Inflammatory macrophage (primary cell): Measurements from ENCODE around the gene UMOD.
"Not testable (repeated sequence)": the region's sequence is repeated elsewhere in the genome, so short reads cannot be mapped to it uniquely, and the experiment has no call there.

Experiments used
- DNase-seq, 2 donors: peaks; one replicate each; pipeline ENCODE4 v3.0.0-alpha.2; 2020 to 2022

Gene UMOD

DNA sequence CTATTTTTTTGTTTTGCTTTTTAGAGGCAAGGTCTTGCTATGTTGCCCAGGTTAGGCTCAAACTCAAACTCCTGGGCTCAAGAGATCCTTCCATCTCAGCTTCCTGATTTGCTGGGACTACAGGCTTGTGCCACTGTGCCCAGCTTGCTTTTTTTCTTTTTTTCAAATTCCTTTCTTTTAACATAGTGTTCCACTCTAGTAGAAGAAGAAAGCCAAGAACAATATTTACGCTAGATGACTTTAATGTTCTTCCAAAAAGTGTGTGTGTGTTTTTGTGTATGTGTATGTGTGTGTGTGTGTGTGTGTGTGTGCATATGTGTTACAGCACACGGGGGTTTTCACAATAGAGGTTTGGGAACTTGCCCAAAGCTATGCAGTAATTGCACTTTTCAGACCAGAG is 10.7 kb upstream of the UMOD start:
- no peak for DNase-seq

DNA sequence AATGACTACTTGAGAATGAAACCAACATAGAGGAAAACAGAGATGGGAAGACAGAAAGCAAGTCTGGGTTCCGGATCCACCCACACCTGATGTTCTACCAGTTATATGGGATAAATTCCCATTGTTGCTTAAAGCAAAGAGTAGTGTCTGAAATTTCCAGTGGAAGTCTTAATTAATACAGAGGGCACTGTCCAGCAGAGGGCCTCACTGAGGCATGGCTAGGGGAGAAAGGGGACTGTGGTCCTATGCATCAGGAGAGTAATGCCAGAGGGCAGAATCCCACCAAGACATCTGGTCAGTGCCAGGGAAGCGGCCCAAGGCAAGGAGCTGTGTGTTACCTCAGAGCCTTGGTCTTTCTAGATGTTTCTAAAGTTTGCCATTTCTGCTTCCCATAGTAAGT is 7.5 kb upstream of the UMOD start:
- peak in 1 of 2 donors; percentile 5 for DNase-seq

- DNase-seq = no peak
Measured at GRCh38 chr16:20355114-20355782, 2.7 kb upstream of the UMOD start.

- no peak for DNase-seq
Measured at GRCh38 chr16:20353379-20353778, 864 bp upstream of the UMOD start.

DNA sequence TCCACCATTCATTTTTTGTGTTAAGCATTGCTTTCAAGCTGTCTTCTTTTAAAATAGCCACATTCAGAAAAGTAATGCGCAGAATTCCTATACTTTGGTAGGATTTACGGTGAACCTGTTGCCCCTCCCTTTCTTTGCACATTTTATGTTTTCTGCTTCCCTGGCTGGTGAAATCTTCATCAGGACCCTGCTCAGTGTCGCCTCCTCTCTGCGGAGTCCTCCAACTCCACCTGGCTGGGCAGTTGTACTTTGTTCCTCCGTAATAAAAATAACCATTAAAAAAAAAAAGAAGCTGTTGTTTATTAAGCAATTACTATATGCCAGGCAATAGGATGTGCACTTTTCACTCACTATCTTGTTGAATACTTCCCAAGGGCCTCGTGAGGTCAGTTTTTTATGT is 2.9 kb downstream of the UMOD start:
- no peak for DNase-seq

DNA sequence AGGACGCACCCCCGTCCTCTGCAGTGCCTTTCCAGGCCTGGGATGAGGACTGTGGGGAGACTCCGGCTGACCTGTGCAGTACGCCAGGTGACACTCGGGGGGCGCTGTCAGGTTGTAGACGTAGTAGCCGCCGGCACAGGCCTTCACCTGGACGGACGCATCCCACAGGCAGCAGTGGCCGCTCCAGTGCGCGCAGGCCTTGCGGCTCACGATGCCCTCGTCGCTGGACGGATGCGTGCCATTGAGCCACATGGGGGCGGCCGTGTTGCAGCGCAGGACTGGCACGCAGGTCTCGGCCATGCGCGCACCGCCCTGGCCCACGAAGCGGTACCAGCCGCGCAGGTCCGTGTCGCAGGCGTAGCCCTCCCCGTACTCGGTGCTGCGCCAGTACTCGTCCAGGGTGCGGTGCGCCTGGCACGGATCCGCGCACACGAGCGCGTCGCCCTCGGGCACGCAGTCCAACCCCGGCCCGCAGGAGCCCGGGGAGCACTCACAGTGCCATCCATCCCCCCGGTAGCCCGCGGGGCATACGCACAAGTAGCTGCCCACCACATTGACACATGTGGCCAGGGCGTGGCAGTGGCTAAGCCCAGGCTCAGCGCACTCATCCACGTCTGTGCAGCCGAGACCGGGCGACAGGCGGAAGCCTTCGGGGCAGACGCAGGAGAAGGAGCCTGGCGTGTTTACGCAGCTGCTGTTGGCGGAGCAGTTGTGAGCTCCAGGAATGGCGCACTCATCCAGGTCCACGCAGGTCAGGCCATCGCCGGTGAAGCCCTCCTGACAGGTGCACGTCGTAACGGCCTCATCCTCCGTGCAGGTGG is 3.9 kb downstream of the UMOD start:
- DNase-seq = no peak

DNA sequence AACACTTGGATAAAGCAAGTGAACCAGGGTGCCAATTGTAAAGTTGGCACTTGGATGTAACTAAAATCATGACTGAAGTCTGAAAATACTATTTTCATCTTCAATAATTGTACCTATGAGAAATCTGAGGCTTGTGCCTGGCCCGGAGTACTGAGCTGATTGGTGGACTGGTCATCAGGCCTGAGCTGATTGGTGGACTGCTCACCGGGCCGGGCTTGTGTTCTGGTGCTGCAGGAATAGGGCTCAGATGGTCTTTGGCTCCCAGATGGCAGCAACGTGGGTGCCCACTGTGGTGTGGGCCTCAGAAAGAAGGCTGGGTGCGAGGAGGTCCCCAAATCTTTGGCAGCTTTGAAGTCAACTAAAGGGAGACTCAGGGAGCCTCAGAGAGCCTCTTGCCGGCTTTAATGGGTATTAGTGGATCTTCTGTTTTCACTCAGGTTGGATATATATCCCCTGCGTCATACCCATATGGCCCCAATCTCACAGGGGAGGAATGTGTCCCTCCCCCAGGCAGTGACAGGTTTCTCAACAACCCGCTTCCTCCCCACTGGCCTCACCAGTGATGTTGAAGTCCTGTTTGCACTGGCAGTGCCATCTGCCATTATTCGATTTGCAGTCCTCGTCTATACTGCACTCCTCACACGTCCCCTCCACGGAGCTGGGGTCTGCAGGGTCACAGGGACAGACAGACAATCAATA is 4.7 kb downstream of the UMOD start:
- DNase-seq = no peak

DNA sequence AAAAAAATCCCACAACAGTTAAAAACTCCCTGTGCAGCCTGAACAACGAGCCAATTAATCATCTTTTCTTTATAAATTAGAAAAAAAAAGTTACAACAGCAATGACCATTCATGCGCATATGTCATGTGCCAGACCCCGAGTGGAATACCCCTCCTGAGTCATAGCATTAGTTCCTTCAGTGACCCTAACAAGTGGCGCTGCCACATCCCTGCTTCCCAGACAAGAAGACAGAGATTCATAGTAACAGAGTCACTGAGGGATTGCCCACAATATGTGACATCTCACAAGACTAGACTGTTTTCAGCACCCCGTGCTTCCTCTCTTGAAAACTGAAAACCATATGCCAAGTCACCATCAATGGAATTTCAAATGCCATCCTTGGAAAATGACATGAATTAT is 7.9 kb downstream of the UMOD start:
- DNase-seq = no peak

- DNase-seq = no peak
Measured at GRCh38 chr16:20339744-20340143, 12.8 kb downstream of the UMOD start.

DNA sequence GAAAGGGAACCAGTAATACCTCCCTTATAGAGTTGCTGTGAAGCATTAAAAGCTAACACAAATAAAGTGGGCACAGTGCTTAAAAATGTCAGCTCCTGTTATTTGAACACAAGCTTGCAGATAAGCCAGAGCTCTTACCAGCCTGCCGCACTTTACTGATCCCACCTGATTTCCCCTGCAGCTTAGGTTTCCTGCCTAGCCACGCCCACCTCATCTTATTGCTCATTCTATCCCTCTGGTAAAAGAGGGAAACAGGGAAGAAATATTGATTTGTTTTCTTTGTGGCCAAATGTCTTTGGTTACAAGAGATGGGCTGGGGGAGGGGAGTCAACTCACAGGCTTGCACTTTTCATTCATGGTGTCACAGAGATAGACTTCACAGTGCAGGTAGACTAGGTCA is 15.6 kb downstream of the UMOD start:
- no peak for DNase-seq

- DNase-seq = no peak
Measured at GRCh38 chr16:20334396-20334795, 18.1 kb downstream of the UMOD start.

DNA sequence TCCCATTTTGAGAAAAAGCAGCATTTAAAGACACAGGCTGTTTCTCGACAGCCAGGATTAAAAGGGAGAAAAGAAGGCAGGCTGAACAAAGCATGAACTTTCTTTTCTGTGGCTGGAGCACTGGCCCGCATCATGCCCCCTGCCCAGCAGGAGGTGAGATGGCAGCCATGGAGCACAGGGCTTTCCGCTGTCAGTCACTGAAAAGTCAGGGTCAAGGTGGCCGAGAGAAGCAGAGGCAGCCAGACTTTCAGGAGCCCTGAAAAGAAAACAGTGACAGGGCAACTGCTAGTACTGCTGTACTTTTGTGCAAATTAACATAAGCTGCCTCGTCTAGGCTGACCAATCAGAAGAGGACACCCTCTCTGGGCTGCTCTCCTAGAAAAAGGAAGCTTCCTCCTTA is 19.4 kb downstream of the UMOD start:
- DNase-seq = no peak

GRCh38 chr16:20332411-20332810 is 20.1 kb downstream of the UMOD start:
- DNase-seq = no peak

GRCh38 chr16:20331635-20332034 is 20.9 kb downstream of the UMOD start:
- no peak for DNase-seq

- no peak for DNase-seq
Measured at GRCh38 chr16:20329392-20330138, 22.9 kb downstream of the UMOD start.

DNA sequence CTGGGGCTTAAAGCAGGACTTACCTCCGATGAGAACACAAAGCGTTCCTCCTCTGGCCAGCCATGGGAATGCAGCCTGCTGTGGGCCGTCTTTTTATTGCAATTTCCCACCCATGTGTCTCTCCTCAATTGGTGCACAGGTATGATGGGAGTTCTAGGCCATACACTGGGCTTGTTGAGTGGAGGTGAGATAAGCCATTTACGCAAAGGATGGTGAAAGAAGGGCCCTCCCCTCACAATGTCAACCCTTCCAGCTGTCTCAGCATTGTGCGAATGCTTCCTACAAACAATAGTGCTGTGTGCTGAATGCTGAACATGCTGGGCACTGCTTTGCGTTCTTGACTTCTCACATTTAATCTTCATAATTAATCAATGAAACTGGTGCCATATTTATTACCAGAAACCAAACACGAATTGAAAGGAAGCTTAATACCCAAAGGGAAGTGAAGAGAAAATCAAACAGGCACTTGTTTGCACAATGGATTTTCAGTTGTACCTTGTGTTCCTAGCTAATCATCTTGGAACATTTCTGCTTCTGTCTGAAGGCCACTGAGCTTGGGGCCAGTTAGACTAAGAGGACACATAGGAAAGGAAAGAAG is 25.0 kb downstream of the UMOD start, which contains the start of gene GP2:
TSS of gene GP2 (minus strand) at position 70 of the 598 bp plus-strand sequence. CDS start 1,082 bp downstream, outside the sequence.
- DNase-seq = no peak

- DNase-seq = no peak
Measured at GRCh38 chr16:20326321-20326720, 26.2 kb downstream of the UMOD start.

DNA sequence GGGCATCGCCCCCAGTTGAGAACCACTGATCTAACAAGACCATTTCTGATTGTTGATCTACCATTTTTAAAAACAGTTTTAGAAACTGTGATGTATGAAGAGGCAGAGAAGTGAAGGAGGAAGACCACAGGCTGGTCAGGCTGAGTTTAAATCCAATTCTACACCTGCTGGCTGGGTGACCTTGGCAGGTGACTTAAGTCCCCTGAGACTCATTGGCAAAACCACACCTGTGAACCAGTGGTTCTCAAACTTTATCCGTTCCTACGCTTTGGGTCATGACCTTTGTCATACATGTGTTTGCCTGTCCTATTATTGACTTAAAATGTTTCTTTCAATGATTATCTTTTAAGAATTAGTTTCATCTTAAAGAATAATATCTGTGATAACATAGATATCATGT is 27.5 kb downstream of the UMOD start:
- no peak for DNase-seq

DNA sequence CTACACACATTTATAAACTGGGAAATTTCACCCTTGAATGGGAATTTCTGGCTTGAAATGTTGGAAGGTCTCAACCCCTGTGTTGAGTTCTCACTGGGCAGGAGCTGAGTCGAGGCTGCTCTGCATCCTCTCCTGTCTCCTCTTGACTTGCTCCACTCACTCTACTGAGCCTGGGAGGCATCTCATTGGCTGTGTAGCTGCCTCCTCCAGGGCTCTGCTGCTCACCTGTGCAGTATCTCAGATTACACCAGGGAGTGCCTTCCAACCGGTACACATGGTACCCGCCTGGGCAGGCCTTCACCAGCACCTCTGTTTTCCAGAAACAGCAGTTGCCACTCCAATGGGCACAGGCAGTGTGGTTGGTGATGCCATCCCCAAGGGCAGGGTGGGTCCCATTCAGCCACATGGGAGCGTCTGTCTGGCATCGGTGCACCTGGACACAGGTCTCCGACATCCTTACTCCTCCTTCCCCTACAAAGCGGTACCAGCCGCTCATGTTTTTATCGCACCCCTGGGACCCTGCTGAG is 28.9 kb downstream of the UMOD start:
- no peak for DNase-seq

- DNase-seq = no peak
Measured at GRCh38 chr16:20322696-20323095, 29.8 kb downstream of the UMOD start.

DNA sequence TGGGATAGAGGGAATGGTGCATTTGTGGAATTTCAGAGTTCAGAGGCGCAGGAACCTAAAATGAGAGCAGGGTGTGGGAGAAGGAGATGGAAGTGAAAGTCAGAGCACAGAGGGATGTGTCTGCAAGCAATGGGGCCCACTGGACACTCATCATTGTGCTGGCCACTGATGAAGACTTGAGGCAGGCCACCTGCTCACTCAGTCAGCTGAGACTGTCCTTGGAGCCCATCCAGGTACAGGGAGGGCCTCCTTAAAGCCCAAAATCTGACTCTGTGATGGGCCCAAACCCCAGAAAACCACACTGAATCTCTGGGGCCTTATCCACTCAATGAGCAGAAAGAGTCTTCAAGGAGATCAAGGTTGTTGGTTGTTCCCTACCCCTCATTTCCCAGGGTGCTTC is 30.8 kb downstream of the UMOD start:
- no peak for DNase-seq

DNA sequence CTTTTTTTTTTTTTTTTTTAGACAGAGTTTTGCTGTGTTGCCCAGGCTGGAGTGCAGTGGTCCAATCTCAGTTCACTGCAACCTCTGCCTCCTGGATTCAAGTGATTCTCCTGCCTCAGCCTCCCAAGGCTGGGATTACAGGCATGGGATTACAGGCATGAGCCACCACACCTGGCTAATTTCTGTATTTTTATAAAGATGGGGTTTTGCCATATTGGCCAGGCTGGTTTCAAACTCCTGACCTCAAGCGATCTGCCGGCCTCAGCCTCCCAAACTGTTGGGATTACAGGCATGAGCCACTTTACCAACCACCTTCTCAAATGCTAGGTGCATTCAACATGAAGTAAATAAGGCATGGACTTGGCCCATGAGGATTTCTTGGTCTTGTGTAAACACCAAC is 31.5 kb downstream of the UMOD start:
- not testable (repeated sequence) for DNase-seq
